ENCODE data around the gene CRACR2B. TPM values are rescaled to one million over a fixed set of nuclear protein-coding genes. Genes with fewer than 3 reads are reported as not detected.

The CRACR2B gene
- total and polyA plus RNA-seq, 2 of the 13 experiments (the other 11 are each of a cell fraction or from before 2014, with no cell fraction given) = 14.9 to 21.0 TPM

DNA sequence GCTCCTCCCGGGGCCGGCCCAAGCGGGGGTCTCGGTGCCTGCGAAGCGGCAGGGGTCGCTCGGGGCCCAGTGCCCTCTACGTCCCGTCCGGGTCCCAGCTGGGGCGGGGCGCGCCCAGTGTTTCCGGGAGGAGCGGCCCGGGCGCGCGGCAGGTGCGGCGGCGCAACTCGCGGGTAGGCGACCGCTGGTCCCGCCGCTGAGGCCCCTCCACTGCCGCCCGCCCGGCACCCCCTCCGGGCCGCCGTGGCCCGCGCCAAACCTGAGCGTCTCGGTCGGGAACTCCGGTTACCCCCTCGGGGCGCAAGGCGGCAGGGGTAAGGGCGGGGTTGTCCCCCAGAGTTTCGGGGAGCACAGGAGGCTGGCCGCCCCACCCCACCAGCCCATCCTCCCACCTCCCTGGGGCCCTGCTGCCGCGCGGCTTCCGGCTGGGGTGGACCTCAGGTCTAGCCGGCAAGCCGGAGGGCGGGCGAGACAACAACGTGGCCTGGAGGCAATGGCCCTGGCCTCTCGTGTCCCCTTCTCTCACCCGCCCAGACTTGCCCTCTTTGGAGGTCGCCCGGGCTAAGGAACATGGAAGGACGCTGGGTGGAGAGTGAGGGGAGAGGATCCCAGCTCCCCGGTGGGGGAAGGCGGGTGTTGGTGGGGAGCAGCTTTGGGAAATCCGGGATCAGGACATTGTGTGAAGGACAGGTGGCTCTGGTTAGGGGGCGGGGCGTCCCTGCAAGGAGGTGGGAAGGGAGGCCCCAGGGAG lies 398 bp upstream of the CRACR2B start (continued):
- TF ChIP-seq KDM5B (CRISPR knock-in tag; IDR thresholded peaks at IDR 0.05; ENCODE audit: borderline replicate concordance) (peak; percentile 57; the same call in 1 of the 2 replicates), HDAC2 (CRISPR knock-in tag; IDR thresholded peaks at IDR 0.05) (peak; percentile 64), HNRNPK (IDR thresholded peaks at IDR 0.05; ENCODE audit: low read depth, low read length, poor library complexity, severe bottlenecking) (peak; percentile 54), ZNF703 (CRISPR knock-in tag; IDR thresholded peaks at IDR 0.05; ENCODE audit: borderline replicate concordance) (peak; percentile 75; the same call in 1 of the 2 replicates), FOXO1 (CRISPR knock-in tag; IDR thresholded peaks at IDR 0.05) (peak; percentile 33; the same call in 1 of the 2 replicates), HMGXB3 (CRISPR knock-in tag; IDR thresholded peaks at IDR 0.05; ENCODE audit: borderline replicate concordance) (peak; percentile 65; the same call in 1 of the 2 replicates), ZNF775 (CRISPR knock-in tag; IDR thresholded peaks at IDR 0.05; ENCODE audit: borderline replicate concordance) (no peak), NKX3-1 (CRISPR knock-in tag; IDR thresholded peaks at IDR 0.05) (no peak), DDIT3 (CRISPR knock-in tag; IDR thresholded peaks at IDR 0.05) (no peak), NPAS2 (CRISPR knock-in tag; IDR thresholded peaks at IDR 0.05; ENCODE audit: borderline replicate concordance) (no peak), BRCA1 (CRISPR knock-in tag; IDR thresholded peaks at IDR 0.05) (no peak), GATAD2A (CRISPR knock-in tag; IDR thresholded peaks at IDR 0.05) (peak; percentile 48; the same call in 1 of the 2 replicates), ESRRA (CRISPR knock-in tag; IDR thresholded peaks at IDR 0.05; ENCODE audit: low read depth) (0 out of 2 replicates have a peak, but pooled peaks have one; percentile 63)
- TF ChIP-seq, protein P1, sequence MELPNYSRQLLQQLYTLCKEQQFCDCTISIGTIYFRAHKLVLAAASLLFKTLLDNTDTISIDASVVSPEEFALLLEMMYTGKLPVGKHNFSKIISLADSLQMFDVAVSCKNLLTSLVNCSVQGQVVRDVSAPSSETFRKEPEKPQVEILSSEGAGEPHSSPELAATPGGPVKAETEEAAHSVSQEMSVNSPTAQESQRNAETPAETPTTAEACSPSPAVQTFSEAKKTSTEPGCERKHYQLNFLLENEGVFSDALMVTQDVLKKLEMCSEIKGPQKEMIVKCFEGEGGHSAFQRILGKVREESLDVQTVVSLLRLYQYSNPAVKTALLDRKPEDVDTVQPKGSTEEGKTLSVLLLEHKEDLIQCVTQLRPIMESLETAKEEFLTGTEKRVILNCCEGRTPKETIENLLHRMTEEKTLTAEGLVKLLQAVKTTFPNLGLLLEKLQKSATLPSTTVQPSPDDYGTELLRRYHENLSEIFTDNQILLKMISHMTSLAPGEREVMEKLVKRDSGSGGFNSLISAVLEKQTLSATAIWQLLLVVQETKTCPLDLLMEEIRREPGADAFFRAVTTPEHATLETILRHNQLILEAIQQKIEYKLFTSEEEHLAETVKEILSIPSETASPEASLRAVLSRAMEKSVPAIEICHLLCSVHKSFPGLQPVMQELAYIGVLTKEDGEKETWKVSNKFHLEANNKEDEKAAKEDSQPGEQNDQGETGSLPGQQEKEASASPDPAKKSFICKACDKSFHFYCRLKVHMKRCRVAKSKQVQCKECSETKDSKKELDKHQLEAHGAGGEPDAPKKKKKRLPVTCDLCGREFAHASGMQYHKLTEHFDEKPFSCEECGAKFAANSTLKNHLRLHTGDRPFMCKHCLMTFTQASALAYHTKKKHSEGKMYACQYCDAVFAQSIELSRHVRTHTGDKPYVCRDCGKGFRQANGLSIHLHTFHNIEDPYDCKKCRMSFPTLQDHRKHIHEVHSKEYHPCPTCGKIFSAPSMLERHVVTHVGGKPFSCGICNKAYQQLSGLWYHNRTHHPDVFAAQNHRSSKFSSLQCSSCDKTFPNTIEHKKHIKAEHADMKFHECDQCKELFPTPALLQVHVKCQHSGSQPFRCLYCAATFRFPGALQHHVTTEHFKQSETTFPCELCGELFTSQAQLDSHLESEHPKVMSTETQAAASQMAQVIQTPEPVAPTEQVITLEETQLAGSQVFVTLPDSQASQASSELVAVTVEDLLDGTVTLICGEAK (IDR thresholded peaks at IDR 0.05) = no peak
- TF ChIP-seq, protein P1 (CRISPR knock-in tag; IDR thresholded peaks at IDR 0.05) = peak; percentile 64; the same call in 1 of the 2 replicates

Measured in HepG2 (cell line).